CMK (cell line): ENCODE results near the gene POLR3H.

Source experiments
- DNase-seq: peaks from one replicate; pipeline ENCODE4 v3.0.0-alpha.2; 2010; ENCODE audit warnings: low read depth

POLR3H gene

GRCh38 chr22:41481131-41481830 is 63.0 kb downstream of the POLR3H start:
- no peak for DNase-seq

DNA sequence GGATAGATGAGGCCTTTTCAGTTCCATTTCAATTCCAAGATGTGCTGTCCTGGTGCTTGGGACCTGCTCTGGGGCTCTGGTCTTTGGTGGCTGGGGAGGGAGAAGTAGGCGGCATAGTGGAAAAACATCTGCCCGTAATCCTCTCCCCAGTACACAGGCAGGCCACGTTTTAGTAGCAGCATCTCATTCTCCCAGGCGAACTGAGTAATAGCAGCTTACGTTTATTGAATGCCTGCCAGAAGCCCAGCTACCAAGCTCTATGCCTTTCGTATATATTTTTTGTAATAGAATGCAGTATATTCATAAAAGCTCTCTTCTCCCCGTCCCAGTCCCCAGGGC is 63.9 kb downstream of the POLR3H start:
- no peak for DNase-seq

DNA sequence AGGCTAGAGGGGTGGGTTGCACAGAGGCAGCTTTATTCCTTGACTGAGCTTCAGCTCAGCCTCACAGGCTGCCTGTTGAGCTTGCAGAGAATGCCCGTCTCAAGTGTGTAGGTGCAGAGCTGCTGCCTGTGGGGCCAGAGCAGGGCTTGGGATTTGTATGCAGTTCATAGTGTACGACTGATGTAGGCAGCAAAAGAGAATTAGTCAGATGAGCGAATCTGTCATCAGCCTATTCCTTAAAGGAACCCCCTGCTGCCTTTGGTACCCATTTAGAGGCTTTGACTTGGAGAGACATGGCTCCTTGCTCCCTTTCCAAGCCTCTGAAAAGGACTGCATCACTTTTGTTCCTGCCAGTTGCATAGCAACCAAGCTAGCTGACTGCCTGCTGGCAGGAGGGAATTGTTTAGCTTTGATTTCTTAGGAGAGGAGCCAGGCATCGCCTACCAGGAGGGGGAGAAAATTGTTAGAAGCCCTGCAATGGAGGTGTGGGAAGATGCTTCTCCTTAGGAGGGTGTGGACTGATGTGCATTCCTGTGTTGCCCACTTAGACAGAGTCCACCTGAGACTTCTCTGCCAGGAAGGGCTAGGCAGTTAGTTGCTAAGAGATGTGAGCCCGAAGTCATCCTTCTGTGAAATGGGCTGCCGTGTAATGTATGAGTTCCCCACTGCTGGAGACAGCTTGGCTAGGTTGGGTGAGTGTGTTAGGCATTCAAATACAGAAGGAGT is 64.4 kb downstream of the POLR3H start:
- DNase-seq, result no peak

DNA sequence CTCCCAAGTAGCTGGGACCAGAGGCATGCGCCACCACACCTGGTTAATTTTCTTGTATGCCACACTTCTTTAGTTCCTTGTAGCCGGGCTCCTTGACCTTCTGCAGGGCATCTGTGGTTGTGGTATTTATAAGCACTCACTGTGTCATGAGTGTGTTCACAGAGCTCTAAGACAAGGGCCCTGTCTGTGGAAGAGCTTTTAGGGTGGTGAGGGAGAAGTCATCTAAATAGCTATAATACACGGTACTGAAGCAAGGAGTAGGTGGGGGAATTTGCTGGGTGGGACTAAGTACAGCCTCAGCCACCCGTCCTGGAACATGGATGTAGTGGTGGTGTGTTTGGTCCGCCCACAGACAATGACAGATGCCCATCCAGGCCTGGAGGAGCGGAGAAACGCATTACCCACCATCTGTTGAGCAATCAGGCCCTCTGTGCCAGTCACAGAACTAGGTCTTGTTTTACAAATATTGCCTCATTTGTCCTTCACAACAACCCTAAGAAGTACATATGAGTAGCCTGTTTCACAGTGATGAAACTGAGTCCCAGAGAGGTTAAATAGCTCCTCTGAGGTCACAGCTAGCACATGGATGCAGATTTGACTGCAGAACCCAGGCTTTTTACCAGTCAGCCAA is 65.3 kb downstream of the POLR3H start:
- DNase-seq, result no peak

- DNase-seq, result no peak
Observed at GRCh38 chr22:41478473-41478872, 65.8 kb downstream of the POLR3H start.
